HG03439 (cell line): ENCODE data around the gene RBFOX2.
"Not testable (repeated sequence)": the region's sequence is repeated elsewhere in the genome, so short reads cannot be mapped to it uniquely, and the experiment has no call there.

Source experiments
- ATAC-seq: cut with Tn5 transposase; IDR thresholded peaks from one replicate; pipeline ENCODE4 v1.9.1; 2021; ENCODE audit warnings: mild to moderate bottlenecking, moderate library complexity; ENCODE audit not compliant: unreplicated experiment

RBFOX2 gene

DNA sequence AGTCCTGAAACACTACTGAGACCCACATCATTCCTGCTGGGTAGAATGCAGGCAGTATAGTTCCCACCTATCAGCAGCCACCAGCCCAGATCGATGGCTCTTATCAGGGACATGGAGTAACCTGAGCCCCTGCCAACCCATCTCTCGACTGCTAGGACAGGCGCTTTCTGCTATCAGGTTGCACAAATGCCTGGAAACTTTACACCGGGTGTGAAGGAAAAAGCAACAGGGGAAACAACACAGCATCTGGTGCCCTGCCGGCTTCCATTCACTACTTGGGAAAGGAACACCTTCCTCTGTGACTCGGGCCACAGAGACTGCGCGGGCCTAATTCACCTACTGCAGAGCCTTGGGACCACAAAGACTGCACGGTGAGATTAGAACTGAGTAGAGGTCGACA is 18.5 kb downstream of the RBFOX2 start:
- no peak for ATAC-seq

- no peak for ATAC-seq
Observed at GRCh38 chr22:36009085-36009484, 19.5 kb downstream of the RBFOX2 start.

DNA sequence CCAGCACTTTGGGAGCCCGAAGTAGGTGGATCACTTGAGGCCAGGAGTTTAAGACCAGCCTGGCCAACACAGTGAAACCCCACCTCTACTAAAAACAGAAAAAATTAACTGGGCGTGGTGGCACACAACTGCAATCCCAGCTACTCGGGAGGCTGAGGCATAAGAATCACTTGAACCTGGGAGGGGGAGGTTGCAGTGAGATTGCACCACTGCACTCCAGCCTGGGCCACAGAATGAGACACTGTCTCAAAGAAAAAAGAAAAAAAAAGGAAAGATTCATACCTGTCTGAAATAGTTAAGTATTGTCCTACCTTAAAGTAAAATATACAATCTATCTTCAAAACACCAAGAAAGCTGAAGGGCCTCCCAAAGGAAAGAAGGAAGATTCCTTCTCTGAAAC is 20.1 kb downstream of the RBFOX2 start:
- no peak for ATAC-seq

DNA sequence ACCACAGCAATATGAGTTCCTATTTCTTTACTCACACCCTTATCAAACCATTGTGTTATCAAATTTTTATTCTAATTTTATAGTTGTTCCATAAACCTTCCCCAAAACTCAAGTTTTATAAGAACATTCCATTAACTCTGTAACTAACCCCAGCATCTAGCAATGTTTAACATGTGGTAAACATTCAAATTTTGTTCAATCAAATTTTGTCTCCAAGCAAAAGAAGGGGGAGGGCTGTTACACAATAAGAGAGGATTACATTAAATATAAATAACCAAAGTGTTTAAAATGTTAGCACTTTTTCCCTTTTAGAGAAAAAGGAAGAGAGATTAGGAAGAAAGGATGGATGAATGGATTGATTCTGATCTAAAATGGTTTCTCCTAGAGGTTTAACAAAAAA is 20.5 kb downstream of the RBFOX2 start:
- ATAC-seq: no peak

GRCh38 chr22:36003972-36004674 is 24.5 kb downstream of the RBFOX2 start:
- no peak for ATAC-seq

DNA sequence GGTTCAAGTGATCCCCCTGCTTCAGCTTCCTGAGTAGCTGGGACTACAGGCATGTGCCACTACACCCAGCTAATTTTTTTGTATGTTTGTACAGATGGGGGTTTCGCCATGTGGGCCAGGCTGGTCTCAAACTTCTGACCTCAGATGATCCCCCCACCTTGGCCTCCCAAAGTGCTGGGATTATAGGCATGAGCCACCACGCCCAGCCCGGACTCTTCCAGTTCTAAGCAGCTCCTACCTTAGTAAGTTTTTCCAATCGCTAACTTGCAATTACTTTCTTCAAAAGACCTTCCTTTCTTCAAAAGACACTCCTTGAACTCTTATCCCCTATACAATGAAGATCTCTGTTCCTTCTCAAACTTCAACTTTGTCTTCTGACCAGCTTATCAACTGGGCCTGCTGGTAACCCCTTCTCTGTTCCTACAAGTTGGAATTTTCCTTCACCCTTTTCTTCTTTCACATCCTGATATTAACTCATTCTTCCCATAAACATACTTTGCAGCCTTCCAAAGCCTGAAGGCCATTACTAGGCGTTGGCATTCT is 25.8 kb downstream of the RBFOX2 start:
- no peak for ATAC-seq

GRCh38 chr22:36002084-36002483 is 26.5 kb downstream of the RBFOX2 start:
- ATAC-seq: no peak

DNA sequence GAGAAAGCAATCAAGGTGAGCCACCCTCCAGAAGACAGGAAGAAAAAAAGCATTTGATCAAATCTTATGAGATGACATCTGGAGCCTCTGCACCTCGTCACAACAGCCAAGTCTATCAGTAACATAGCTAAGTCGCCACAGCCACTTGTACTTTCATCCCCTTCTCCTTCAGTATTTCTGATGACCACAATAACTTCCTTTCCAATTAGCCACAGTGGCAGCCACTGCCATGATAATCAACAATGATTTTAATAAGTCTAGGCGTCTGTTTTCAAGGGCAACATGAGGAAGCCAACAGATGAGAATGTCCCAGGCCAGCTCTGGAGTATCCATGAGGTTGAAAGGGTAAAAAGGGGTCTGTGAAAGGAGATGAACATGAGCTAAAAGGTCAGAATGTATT is 29.9 kb downstream of the RBFOX2 start:
- ATAC-seq: no peak

GRCh38 chr22:35997438-35997837 is 31.2 kb downstream of the RBFOX2 start:
- no peak for ATAC-seq

DNA sequence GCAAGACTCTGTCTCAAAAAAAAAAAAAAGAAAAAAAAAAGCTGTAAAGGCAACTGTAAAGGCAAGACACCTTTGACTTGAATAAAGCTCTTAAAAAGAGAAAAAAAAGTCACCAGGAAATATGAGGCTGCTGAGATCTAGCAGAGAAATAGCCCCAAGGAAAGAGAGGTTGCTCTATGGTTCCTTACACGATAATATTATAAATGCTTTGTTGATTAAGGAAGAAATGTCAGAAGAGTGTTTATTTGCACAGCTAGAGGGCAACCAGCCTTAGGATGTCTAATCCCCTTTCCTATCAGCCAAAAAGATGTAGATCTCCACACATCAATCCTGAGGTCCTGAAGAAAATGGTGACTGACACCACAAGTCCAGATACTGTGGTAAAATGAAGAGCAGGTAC is 32.0 kb downstream of the RBFOX2 start:
- no peak for ATAC-seq

DNA sequence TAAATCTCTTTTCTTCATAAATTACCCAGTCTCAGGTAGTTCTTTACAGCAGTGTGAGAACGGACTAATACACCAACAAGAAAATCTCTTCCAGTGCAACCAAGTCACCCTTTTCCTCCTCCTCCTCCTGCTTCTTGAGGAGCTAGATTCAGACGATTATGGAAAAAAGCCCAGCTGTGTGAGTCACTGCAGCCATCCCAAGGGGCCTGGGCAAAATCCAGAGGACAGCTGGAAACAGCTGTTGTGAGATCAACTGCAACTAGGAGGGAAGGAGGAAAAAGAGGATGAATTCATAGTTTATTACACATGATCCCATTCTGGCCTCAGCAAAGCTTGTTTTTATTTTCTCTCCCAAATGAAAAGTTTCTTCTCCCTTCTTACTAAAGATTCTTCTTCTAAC is 32.9 kb downstream of the RBFOX2 start:
- no peak for ATAC-seq

DNA sequence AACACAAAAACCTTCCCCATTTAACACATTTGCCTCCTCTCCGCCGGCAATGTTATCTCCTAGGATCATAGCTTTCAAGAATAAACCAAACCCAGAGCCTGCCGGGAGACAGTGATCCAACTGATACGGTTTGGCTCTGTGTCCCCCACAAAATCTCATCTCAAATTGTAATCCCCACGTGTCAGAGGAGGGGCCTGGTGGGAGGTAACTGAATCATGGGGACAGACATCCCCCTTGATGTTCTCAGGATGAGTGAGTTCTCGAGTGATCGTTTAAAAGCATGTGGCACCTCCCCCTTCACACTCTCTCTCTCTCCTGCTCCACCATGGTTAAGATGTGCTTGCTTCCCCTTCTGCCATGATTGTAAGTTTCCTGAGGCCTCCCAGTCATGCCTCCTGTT is 33.3 kb downstream of the RBFOX2 start:
- no peak for ATAC-seq

- ATAC-seq: not testable (repeated sequence)
Observed at GRCh38 chr22:35993727-35994126, 34.9 kb downstream of the RBFOX2 start.

- ATAC-seq: no peak
Observed at GRCh38 chr22:35993048-35993714, 35.4 kb downstream of the RBFOX2 start.

DNA sequence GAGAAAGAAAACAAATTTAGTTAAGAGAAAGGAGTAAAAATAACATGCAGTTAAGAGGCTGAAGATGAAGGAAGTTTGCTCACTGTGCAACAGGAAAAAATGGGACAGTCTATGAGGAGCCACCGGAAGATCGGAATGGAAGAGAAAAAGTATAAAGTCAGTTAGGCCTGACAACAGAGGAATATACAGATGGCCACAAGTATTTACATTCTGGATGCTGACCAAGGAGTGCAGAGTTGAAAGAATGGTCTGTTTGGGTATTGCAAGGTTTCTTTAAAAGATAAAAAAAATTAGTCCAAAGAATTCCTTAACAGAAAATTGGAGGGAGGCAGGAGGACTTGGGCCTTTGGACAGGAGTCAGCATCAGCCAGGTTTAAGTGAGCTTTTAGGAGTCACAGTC is 37.5 kb downstream of the RBFOX2 start:
- ATAC-seq: no peak

DNA sequence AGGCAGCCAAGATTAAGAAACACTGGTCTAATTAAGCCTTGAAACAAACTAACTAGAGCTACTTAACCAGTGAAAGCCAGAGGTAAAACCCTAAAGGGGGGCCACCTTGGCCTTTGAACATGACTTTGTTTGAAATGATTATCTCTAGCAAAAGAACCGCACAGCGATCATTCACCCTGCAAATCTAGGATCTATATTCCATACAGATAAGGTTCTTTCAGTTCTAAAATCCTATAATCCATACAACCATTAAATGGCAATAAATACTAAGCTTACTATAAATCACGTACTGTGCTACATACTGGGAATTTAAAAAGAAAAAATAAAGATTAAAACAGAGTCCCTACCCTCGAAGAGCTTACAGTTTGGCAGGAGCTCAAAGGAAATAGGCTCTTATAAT is 40.6 kb downstream of the RBFOX2 start:
- no peak for ATAC-seq

GRCh38 chr22:35987487-35987886 is 41.1 kb downstream of the RBFOX2 start:
- no peak for ATAC-seq

GRCh38 chr22:35986088-35986487 is 42.5 kb downstream of the RBFOX2 start:
- no peak for ATAC-seq

DNA sequence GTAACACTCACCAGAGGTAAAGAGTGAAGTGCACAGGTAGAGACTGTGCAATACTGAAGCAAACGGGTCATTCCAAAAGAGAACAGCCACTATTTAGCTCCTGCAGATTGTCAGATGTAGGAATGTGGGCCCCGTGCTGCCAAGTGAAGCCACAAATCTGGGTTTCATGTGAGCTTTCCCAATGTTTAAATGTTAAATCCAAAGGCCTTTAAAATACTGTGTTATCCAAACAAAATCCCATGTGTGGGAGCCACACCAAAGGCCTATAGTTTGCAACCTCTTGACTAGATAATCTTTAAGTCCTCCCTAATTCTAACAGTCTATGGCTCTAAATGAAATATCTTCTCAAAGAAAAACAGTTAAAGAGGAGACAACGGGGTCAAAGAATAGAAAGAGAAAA is 43.3 kb downstream of the RBFOX2 start:
- ATAC-seq: no peak

DNA sequence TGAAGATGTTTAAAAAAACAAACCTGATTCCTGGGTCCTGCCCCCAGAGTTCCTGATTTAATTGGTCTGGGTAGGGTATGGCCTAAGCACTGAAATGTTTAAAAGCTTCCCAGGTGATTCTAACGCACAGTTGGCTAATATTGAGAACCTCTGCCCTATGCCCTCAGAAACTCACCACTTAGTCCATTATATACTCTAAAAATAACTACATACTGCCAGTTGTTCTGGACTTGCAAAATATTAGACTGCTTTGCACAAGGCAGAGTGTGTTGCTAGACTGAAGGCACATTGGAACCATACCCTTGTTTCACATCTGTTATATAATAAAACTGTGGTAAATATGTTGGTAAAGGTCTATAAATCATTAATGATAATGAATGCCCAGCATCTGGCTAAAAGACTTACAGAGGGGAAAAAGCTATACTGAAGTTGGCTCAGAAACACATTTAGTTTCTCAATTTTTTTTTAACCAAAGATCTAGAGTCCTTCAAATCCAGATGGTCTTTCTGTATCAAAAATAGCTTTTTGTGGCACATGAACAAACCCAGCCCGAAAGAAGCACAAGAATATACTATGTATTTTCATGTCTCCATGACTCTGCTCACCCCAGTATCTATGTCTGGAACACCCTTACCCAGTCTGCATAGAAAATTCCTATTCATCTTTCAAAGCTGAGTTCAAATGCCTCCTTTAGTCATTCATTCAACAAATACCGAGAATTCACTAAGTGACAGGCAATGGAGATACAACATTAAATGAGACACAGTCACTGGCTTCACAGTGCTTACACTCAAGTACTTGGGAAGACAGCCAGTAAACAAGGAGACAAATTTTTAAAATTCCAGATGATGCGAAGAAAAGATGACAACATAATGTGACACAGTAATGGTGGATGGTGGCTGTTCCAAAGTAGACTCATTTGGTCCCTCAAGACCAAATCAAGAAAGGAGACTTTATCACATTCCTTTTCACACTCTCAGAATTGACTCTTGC is 44.1 kb downstream of the RBFOX2 start:
- ATAC-seq: no peak

DNA sequence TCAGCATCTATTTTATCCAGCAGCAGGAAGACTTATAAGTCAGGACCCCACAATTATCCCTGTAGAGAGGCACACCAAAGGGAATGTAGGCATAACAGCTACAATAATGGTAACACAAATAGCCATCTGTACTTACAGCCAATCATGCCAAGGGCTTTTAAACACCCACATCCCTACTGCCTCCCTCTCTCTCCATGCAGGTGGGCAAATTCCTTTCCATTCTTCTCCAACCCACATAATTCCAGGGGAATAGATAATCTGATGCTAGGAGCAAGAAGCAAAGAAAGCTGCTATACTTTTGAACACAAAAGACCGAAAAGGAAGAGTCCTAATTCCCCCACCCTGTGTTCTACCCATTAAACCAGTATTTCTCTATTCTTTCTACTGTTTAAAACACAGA is 46.7 kb downstream of the RBFOX2 start:
- ATAC-seq: no peak
